ENCODE results near the gene RAB31. TPM values are rescaled to one million over a fixed set of nuclear protein-coding genes. Genes with fewer than 3 reads are reported as not detected.
A peak's percentile ranks its signal among the peaks of the same experiment; 100 is the strongest.

The RAB31 gene
- total RNA-seq, 4 donors from 2014 or later, result 22.9 to 98.1 (median 34.3) TPM

- no peaks in the 10 kb centered on the region for H3K4me1 ChIP-seq
- no peaks in the 10 kb centered on the region for H3K27me3 ChIP-seq
- H3K36me3 ChIP-seq, result no peaks in the 10 kb centered on the region
- no peaks in the 10 kb centered on the region for H3K9me3 ChIP-seq
- H3K27ac ChIP-seq, result peak overlapping the region; percentile 97 to 98
- no peak for DNase-seq
- H3K4me3 ChIP-seq, result peak overlapping the region; percentile 81 to 88
- TF ChIP-seq POLR2A (IDR thresholded peaks at IDR 0.05) (no peak), CTCF (IDR thresholded peaks at IDR 0.05) (no peak)
- intact Hi-C loops (cut with DNase I; ENCODE audit: low total_unique reads), result no loop called here
These were observed 568 bp downstream of the RAB31 start for GRCh38 chr18:9708434-9709303.

- no peaks in the 10 kb centered on the region for H3K9me3 ChIP-seq
- H3K27ac ChIP-seq, result peak overlapping the region; percentile 97 to 98
- H3K27me3 ChIP-seq, result no peaks in the 10 kb centered on the region
- H3K4me3 ChIP-seq, result peak overlapping the region; percentile 81 to 88
- intact Hi-C loops (cut with DNase I; ENCODE audit: low total_unique reads), result no loop called here
- H3K36me3 ChIP-seq, result no peaks in the 10 kb centered on the region
- no peak for TF ChIP-seq CTCF (IDR thresholded peaks at IDR 0.05)
- TF ChIP-seq POLR2A (IDR thresholded peaks at IDR 0.05), result no peak
- peak; percentile 58 to 65 for DNase-seq
- no peaks in the 10 kb centered on the region for H3K4me1 ChIP-seq
These were observed 1.3 kb downstream of the RAB31 start for GRCh38 chr18:9709304-9709877.

GRCh38 chr18:9710037-9710436 is 1.9 kb downstream of the RAB31 start:
- no peaks in the 10 kb centered on the region for H3K27me3 ChIP-seq
- H3K4me3 ChIP-seq, result peak overlapping the region; percentile 81 to 88
- H3K36me3 ChIP-seq, result no peaks in the 10 kb centered on the region
- TF ChIP-seq POLR2A (IDR thresholded peaks at IDR 0.05) (no peak), CTCF (IDR thresholded peaks at IDR 0.05) (no peak)
- intact Hi-C loops (cut with DNase I; ENCODE audit: low total_unique reads), result no loop called here
- H3K27ac ChIP-seq, result peak overlapping the region; percentile 97 to 98
- DNase-seq, result no peak
- H3K4me1 ChIP-seq, result no peaks in the 10 kb centered on the region
- H3K9me3 ChIP-seq, result no peaks in the 10 kb centered on the region

- Histone ChIP-seq H3K27ac (peak overlapping the region in 1 of 2 donors; percentile 98), H3K9me3 (no peaks in the 10 kb centered on the region), H3K4me3 (no peak overlapping the region), H3K4me1 (no peaks in the 10 kb centered on the region), H3K36me3 (no peaks in the 10 kb centered on the region), H3K27me3 (no peaks in the 10 kb centered on the region)
- no peak for DNase-seq
- TF ChIP-seq CTCF (IDR thresholded peaks at IDR 0.05) (no peak), POLR2A (IDR thresholded peaks at IDR 0.05) (no peak)
- intact Hi-C loops (cut with DNase I; ENCODE audit: low total_unique reads), result no loop called here
These were observed 3.4 kb downstream of the RAB31 start for GRCh38 chr18:9711361-9712129.

Data from uterus (tissue), 4 donors.